Gastrocnemius medialis (tissue), 4 donors: ENCODE results near the gene IGF1R. TPM values are rescaled to one million over a fixed set of nuclear protein-coding genes. Genes with fewer than 3 reads are reported as not detected.

ENCODE experiments used
- ATAC-seq, 2 donors: fragments of 150-250 bp; one replicate each; pipeline ENCODE4 v1.9.1; 2016
- DNase-seq, 2 donors: peaks; one replicate each; pipeline ENCODE4 v3.0.0-alpha.2; 2019
- H3K27ac ChIP-seq, 4 donors: fragments of 200-600 bp; sonication (generic); 1 replicate in 1 of 4; 2 replicates in 3 of 4; pipeline ENCODE4 v1.5.1; 2016 to 2018; ENCODE audit warnings: mild to moderate bottlenecking in 2 of 4, moderate library complexity in 1 of 4
- H3K27me3 ChIP-seq, 3 donors: fragments of 200-600 bp; sonication (generic) in 2 of 3; 1 replicate in 1 of 3; 2 replicates in 2 of 3; pipeline versions ENCODE4 v1.5.1 to v1.6.0; 2016 to 2019; ENCODE audit warnings: mild to moderate bottlenecking in 1 of 3, moderate library complexity in 1 of 3
- H3K36me3 ChIP-seq, 2 donors: fragments of 200-600 bp; sonication (generic) in 1 of 2; one replicate each; pipeline ENCODE4 v1.5.1; 2017 to 2018
- H3K4me1 ChIP-seq, 2 donors: fragments of 200-600 bp; sonication (generic) in 1 of 2; one replicate each; pipeline ENCODE4 v1.5.1; 2016 to 2017; ENCODE audit warnings: mild to moderate bottlenecking in 2 of 2
- H3K4me3 ChIP-seq, 4 donors: fragments of 200-600 bp; sonication (generic) in 3 of 4; 1 replicate in 1 of 4; 2 replicates in 3 of 4; pipeline ENCODE4 v1.5.1; 2016 to 2019; ENCODE audit warnings: mild to moderate bottlenecking in 2 of 4
- H3K9me3 ChIP-seq, 3 donors: fragments of 200-600 bp; sonication (generic) in 2 of 3; 1 replicate in 1 of 3; 2 replicates in 2 of 3; pipeline ENCODE4 v1.5.1; 2016 to 2019
- CTCF ChIP-seq, 5 experiments: fragments of 450-650 bp in 3 of 5; fragments of 200-600 bp in 2 of 5; sonication (generic) in 2 of 5; IDR thresholded peaks in 4 of 5; conservative IDR thresholded peaks in 1 of 5; 1 replicate in 4 of 5; 2 replicates in 1 of 5; pipeline ENCODE4 v1.5.1; 2016 to 2019; ENCODE audit warnings: antibody characterized with exemption in 5 of 5, mild to moderate bottlenecking in 3 of 5, moderate library complexity in 3 of 5
- POLR2A ChIP-seq, 2 donors: fragments of 450-650 bp; IDR thresholded peaks; one replicate each; pipeline ENCODE4 v1.6.1; 2017; ENCODE audit warnings: antibody characterized with exemption in 2 of 2, mild to moderate bottlenecking in 2 of 2, moderate library complexity in 2 of 2
- in situ Hi-C, 4 donors: fragments of 200-750 bp; cut with MboI; loops; one replicate each; pipeline versions ENCODE4 v1.15.0 to v1.8.0; 2017; ENCODE audit warnings: low sequenced_read_pairs in 4 of 4
- intact Hi-C: fragments of 100-400 bp; cut with DNase I; formaldehyde crosslinking; loops from one replicate; pipeline ENCODE4 v1.15.1; 2023; ENCODE audit warnings: low total_unique reads
- total RNA-seq, 4 donors: library from RNA; depleted of rRNA; stranded (reverse); fragments of >200 nt; gene quantifications; one replicate each; pipeline versions ENCODE4 v1.1.0 to v1.2.3, GENCODE V29; 2016

Gene IGF1R
- total RNA-seq, 4 donors from 2014 or later = 10.1 to 50.4 (median 12.3) TPM

- H3K4me1 ChIP-seq = peaks cover 54 to 71% of the 10 kb centered on the region in 2 donors
- H3K4me3 ChIP-seq = no peak overlapping the region
- no peaks in the 10 kb centered on the region for H3K9me3 ChIP-seq
- ATAC-seq (no peak), DNase-seq (no peak)
- H3K27ac ChIP-seq = no peak overlapping the region
- in situ Hi-C loops = no loop called here
- H3K36me3 ChIP-seq = peaks cover 0 to 8% of the 10 kb centered on the region in 2 donors
- TF ChIP-seq POLR2A (IDR thresholded peaks at IDR 0.05) (no peak), CTCF (IDR thresholded peaks at IDR 0.05 in 4 of 5, conservative IDR thresholded peaks at IDR 0.05 in 1 of 5) (no peak)
- intact Hi-C loops = no loop called here
- H3K27me3 ChIP-seq = no peaks in the 10 kb centered on the region
These were observed 301.9 kb downstream of the IGF1R start for GRCh38 chr15:98950248-98950647.

GRCh38 chr15:98951004-98951403 lies 302.7 kb downstream of the IGF1R start:
- in situ Hi-C loops (no loop called here), intact Hi-C loops (no loop called here)
- no peak for DNase-seq
- H3K27ac ChIP-seq = peak overlapping the region in 1 of 4 donors; percentile 83
- no peak for ATAC-seq
- no peak overlapping the region for H3K4me3 ChIP-seq
- H3K36me3 ChIP-seq = peaks cover 0 to 8% of the 10 kb centered on the region in 2 donors
- no peaks in the 10 kb centered on the region for H3K27me3 ChIP-seq
- H3K9me3 ChIP-seq = no peaks in the 10 kb centered on the region
- TF ChIP-seq CTCF (IDR thresholded peaks at IDR 0.05 in 4 of 5, conservative IDR thresholded peaks at IDR 0.05 in 1 of 5) (no peak), POLR2A (IDR thresholded peaks at IDR 0.05) (no peak)
- H3K4me1 ChIP-seq = peaks cover 52 to 71% of the 10 kb centered on the region in 2 donors

- TF ChIP-seq CTCF (IDR thresholded peaks at IDR 0.05 in 4 of 5, conservative IDR thresholded peaks at IDR 0.05 in 1 of 5) = no peak
- no peak for TF ChIP-seq POLR2A (IDR thresholded peaks at IDR 0.05)
- no peak for ATAC-seq
- intact Hi-C loops (no loop called here), in situ Hi-C loops (no loop called here)
- peak overlapping the region in 3 of 4 donors; percentile 69 to 89 (median 83) for H3K27ac ChIP-seq
- peaks cover 0 to 9% of the 10 kb centered on the region in 2 donors for H3K36me3 ChIP-seq
- no peak overlapping the region for H3K4me3 ChIP-seq
- peaks cover 45 to 66% of the 10 kb centered on the region in 2 donors for H3K4me1 ChIP-seq
- no peaks in the 10 kb centered on the region for H3K27me3 ChIP-seq
- no peak for DNase-seq
- no peaks in the 10 kb centered on the region for H3K9me3 ChIP-seq
These were observed 303.4 kb downstream of the IGF1R start for GRCh38 chr15:98951493-98952320.

GRCh38 chr15:98952381-98952803 lies 304.1 kb downstream of the IGF1R start:
- in situ Hi-C loops (no loop called here), intact Hi-C loops (no loop called here)
- DNase-seq = no peak
- Histone ChIP-seq H3K27ac (peak overlapping the region in 3 of 4 donors; percentile 69 to 89 (median 83)), H3K4me3 (no peak overlapping the region), H3K9me3 (no peaks in the 10 kb centered on the region), H3K27me3 (no peaks in the 10 kb centered on the region), H3K36me3 (peaks cover 0 to 16% of the 10 kb centered on the region in 2 donors), H3K4me1 (peaks cover 38 to 59% of the 10 kb centered on the region in 2 donors)
- no peak for ATAC-seq
- no peak for TF ChIP-seq CTCF (IDR thresholded peaks at IDR 0.05 in 4 of 5, conservative IDR thresholded peaks at IDR 0.05 in 1 of 5)
- TF ChIP-seq POLR2A (IDR thresholded peaks at IDR 0.05) = no peak
